Limb (tissue), 2 donors: ENCODE data around the gene MCM3AP.
"Not testable (repeated sequence)": the region's sequence is repeated elsewhere in the genome, so short reads cannot be mapped to it uniquely, and the experiment has no call there.

Experiments used
- DNase-seq, 2 donors: peaks; one replicate each; pipeline ENCODE4 v3.0.0-alpha.2; 2016; ENCODE audit errors: extremely low spot score in 2 of 2

MCM3AP gene

DNA sequence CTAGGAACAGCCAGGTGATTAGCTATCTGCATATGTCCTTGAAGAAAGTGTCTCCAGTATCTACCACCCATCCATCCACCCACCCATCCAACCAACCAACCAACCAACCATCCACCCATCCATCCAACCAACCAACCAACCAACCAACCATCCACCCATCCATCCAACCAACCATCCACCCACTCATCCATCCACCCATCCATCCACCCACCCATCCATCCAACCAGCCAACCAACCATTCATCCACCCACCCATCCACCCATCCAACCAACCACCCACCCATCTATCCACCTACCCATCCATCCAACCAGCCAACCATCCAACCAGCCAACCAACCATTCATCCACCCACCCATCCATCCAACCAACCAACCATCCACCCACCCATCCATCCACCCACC is 26.2 kb upstream of the MCM3AP start:
- DNase-seq = no peak

DNA sequence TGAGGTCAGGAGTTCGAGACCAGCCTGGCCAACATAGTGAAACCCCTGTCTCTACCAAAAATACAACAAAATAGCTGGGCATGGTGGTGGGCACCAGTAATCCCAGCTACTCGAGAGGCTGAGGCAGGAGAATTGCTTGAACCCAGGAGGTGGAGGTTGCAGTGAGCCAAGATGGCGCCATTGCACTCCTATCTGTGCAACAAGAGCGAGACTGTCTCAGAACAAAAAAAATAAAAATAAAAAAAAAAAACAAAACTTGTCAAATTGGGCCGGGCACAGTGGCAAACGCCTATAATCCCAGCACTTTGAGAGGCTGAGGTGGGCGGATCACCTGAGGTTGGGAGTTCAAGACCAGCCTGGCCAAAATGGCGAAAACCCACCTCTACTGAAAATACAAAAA is 24.8 kb upstream of the MCM3AP start:
- not testable (repeated sequence) for DNase-seq

DNA sequence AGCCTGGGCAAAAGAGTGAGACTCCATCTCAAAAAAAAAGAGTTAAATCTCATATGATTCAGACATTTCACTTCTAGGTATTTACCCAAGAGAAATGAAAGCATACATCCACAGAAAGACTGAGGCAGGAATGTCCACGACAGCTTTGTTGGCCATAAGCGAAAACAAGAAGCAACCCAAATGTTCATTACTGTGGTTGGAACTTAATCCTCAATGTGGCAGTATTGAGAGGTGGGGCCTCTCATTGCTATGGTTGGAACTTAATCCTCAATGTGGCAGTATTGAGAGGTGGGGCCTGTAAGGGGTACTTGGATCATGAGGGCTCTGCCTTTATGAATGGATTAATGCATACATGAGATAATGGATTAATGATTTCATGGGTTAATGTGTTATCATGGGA is 23.0 kb upstream of the MCM3AP start:
- no peak for DNase-seq

DNA sequence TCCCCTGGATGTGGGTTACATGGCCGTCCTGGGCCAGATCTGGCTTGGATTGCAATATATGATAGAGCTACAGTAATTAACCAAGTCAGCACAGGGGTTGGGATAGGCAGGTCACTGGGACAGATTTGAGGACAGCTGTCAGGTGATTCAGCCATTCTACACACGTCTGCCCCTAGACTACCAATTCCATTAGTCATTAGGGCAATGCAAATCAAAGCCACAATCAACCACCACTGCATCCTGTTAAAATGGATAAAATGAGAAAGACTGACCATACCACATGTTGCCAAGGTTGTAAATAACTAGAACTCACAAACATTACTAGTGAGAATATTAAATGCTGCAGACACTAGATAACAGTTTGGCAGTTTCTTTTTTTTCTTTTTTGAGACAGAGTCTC is 22.2 kb upstream of the MCM3AP start:
- no peak for DNase-seq

GRCh38 chr21:46304955-46305354 is 19.5 kb upstream of the MCM3AP start:
- DNase-seq = no peak

DNA sequence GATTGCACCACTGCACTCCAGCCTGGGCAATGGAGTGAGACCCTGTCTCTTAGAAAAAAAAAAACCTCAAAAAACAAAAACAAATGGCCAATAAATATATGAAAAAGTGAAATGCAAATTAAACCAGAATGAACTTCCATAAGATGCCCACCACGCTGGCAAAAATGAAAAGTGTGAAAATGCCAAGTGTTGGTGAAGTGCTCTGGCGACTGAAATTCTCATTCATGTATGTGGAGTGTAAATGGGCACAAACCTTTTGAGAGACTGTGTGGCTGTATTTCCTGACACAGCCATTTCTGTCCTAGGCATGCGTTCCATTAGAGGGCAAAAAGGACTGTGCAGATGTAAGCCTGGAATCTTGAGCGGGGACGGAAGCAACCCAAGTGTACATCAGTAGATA is 19.0 kb upstream of the MCM3AP start:
- no peak for DNase-seq

DNA sequence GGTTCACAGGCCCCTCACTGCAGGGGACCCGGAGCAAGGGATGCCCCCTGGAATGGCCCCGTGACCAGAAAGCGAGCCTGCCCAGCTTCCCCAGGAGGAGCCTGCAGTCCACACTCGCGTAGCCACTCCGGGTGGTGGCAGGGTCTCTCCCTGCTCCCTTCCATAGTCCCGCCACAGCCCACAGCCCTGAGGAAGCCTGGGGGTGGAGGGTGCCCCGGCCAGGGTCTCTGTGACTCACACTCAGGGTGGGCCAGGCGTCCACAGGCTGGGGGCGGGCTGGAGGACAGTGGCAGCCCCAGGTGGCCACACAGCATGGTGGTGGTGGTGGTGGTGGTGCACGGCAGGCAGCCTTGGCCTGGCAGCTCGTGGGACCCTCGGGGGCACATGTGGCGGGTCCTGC is 16.3 kb upstream of the MCM3AP start:
- no peak for DNase-seq

GRCh38 chr21:46299167-46299566 is 13.8 kb upstream of the MCM3AP start:
- no peak for DNase-seq

GRCh38 chr21:46297338-46298271 is 12.2 kb upstream of the MCM3AP start:
- DNase-seq = peak in 1 of 2 donors; percentile 61

- peak; percentile 51 to 66 for DNase-seq
These were observed 10.8 kb upstream of the MCM3AP start for GRCh38 chr21:46295996-46296752.

GRCh38 chr21:46295177-46295770 is 9.9 kb upstream of the MCM3AP start:
- no peak for DNase-seq

DNA sequence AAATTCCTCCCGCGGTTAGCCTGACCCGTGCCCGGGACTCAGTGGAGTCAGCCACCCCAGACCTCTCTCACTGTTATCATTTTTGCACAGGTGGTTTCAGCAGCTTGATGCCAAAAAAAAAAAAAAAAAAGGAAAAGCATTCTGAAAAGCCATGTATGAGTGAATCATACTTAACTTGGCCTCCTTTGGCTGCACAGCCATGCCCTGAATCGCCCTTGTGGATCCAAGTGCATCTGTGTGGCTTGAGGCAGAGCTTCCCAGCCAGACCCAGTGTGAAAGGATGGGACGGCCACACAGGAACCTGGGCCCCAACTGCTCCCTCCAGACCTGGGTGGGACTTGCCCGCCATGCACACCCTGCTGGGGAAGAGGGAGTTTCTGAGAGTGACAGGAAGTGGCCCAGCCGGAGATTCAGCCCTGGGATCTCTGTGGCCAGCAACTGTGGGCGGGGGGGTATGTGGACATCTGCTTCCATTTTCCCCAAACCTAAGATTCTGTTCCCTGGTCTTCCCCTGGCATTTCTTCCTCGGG is 9.3 kb upstream of the MCM3AP start:
- DNase-seq = no peak

GRCh38 chr21:46291561-46291960 is 6.2 kb upstream of the MCM3AP start:
- no peak for DNase-seq

DNA sequence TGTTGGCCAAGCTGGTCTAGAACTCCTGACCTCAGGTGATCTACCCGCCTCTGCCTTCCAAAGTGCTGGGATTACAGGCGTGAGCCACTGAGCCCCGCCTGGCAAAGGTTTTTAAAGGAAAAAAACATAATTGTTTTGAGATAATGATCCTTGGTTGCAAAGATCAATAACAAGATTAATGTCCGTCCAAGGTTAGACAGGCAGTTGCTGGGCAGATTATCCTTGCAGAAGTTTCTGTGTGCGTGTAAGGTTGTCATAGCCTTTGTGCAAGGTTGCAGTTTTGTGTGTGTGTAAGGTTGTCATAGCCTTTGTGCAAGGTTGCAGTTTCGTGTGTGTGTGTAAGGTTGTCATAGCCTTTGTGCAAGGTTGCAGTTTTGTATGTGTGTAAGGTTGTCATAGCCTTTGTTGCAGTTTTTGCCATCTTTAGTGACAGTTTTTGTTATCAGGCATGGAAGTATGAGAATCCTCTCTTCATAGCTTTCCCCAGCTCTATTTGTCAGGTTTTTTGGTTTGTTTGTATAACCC is 4.3 kb upstream of the MCM3AP start:
- no peak for DNase-seq

DNA sequence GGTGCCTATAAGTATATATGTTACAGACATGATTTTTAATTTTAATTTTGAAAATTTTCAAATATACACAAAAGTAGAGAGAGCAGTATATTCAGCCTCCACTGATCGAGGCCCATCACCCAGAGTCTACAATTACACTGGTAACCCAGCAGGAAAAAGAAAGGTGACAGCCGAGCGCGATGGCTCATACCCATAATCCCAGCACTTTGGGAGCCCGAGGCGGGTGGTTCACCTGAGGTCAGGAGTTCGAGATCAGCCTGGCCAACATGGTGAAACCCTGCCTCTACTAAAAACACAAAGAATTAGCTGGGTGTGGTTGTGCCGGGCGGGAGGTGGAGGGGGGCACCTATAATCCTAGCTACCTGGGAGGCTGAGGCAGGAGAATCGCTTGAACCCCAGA is 2.1 kb upstream of the MCM3AP start:
- DNase-seq = no peak

- DNase-seq = no peak
These were observed 1.2 kb upstream of the MCM3AP start for GRCh38 chr21:46286648-46287002.

- DNase-seq = peak; percentile 86 to 94
These were observed 593 bp upstream of the MCM3AP start, which contains the start of gene YBEY for GRCh38 chr21:46285761-46286647. Gene YBEY (plus strand): TSS chr21:46286342. CDS start chr21:46286914, 572 bp downstream.

DNA sequence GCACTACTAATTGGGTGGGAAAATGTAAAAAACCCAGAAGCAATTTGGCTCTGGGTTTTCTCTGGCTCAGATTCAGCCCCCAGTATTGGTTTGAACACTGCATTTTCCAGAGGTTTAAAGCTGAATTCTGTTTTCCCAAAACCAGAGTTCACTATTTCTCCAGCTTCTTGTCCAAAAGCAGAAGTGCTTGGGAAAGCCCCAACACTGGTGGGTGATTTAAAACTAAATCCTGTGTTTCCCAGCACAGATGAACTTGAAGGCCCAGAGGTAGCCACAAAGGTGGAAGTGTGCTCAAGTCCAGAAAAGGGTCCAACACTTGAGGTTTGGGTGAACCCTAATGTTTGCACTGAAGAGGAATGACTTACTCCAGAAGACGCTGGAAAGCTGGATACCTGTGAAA is 678 bp downstream of the MCM3AP start:
- DNase-seq = no peak

DNA sequence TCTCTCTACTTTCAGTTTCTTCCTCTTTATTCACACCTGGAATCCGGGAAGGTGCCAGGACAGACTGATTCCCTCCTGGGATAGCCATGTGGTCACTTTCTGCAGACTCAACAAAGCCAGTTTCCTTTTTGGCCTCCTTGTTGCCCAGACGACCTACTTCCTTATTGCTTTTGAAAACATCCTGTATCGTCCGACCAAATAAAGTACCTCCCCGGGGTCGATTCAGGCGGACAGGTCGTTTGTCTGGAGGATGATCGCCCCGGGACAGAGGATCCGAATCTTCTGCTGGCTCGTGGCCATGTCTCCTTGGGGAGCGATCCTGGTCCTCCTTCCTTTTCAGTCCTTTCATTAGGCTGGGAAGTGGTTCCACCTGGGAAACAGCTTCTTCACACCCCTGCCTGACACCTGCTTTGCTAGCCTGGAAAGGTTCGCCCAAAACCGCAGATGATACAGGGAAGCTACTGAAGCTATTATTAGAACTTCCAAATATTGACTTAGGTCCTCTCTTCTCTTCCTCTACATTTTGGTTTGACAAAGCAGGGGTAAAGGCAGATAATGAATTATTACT is 1.2 kb downstream of the MCM3AP start:
- no peak for DNase-seq

DNA sequence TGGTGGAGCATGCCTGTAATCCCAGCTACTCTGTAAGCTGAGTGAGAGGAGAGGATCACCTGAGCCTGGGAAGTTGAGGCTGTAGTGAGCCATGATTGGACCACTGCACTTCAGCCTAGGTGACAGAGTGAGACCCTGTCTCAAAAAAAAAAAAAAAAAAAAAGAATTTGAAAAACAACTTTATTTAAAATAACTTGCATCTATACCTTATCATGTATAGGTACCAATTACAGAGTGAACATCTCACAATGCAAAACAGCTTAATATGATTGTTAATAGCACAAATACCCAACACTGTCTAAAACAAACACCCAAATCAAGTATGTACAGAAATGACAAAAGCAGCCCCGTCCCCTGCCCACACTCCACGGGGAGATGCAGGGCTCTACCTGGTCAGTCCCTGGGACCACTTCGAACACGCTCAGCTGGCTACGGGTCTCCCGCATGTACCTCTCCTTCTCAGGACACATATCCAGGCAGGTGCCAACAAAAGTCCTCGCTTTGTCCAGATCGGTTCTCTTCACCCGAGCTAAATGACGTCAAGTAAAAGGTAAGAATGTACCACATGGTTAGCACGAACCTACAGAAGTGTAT is 10.5 kb downstream of the MCM3AP start:
- DNase-seq = no peak
